Retina (tissue), 1 donor: ENCODE data around the gene GRIK2.

Experiments used
- DNase-seq: peaks from one replicate; pipeline ENCODE4 v3.0.0-alpha.2; 2016

The GRIK2 gene

DNA sequence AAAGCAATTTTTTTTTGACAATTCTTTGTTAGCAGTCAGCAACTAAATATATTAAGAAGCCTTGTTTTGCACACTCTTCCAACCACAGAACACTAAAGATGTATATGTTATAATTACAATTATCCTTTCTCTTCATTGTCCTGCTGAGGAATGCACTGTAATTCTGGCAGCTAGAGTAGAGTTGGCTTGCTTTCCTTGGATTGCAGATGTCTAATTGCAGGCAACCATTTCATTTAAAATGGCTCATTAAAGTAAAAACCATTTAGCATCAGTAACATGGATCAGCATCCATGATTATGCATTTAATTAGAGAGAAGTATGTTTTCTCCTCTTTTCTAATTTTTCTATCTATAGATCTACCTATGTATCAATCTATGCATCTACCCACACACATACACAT, 335.4 kb downstream of the GRIK2 start:
- no peak for DNase-seq

DNA sequence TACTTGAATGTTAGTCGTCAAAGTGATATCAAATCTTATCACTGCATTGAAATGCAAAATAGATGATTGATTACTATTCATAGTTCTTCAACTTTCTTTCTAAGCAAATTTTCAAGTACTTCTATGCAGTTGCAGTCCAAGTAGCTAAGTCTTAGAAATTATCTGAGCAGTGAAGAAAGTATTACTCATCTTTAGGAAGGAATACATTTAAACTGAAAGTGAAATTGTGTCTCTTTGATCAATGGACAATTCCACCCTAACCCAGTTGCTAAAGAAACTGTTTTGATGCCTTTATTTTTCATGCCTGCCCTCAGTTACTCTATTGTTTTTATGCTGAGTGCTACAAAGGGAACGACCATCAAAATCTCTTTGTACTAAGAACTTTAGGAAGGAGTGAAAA, 337.4 kb downstream of the GRIK2 start:
- DNase-seq: no peak

DNA sequence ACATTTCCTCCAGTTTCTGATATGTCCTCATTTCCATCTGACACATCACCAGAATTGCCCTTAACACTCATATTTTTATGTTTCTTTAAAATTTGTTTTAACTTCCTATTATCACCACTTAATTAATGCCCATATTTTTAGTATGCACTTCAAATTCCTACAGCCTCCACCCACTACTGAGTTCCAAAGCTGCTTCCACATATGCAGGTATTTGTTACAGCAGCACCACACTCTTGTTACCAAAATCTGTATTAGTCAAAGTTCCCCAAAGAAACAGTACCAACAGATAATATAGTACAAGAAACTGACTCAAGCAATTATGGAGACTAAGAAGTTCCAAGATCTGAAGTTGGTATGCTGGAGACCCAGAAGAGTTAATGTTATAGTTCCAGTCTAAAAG, 340.4 kb downstream of the GRIK2 start:
- DNase-seq: no peak

- DNase-seq: no peak
These were observed 345.0 kb downstream of the GRIK2 start for GRCh38 chr6:101738481-101738880.

DNA sequence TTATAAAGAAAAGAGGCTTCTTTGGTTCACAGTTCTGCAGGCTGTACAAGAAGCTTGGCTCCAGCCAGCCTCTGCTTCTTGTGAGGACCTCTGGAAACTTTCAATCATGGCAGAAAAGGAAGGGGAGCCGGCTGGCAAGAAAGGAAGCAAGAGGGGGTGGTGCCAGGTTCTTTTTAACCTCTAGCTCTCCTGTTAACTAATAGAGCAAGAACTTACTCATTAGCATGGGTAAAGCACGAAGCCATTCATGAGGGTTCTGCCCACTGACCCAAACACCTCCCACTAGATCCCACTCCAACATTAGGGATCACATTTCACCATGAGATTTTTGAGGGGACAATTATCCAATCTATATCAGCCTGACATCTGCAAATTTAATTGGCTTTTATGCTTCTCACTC, 347.1 kb downstream of the GRIK2 start:
- DNase-seq: no peak

GRCh38 chr6:101741474-101742171, 348.1 kb downstream of the GRIK2 start:
- DNase-seq: no peak

DNA sequence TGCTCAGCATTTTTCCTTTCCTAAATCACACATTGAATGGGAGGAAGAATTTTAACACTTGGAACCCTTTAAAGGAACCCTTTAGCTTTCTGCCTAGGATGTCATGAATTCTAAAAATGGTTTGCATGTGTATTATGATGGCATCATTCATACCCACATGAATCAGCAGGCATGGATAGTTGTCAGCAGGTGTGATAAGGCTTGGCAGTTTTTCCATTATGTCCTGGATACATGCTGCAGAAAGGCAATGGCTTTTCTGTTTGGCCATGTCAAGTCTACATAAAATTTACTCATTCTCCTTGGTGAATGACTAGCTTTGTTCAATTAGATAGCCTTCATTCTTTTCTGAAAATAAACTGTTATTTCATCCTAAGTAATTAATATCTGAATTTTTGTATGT, 353.7 kb downstream of the GRIK2 start:
- DNase-seq: no peak

GRCh38 chr6:101747716-101748115, 354.2 kb downstream of the GRIK2 start:
- DNase-seq: no peak

- no peak for DNase-seq
These were observed 362.4 kb downstream of the GRIK2 start for GRCh38 chr6:101755931-101756330.

DNA sequence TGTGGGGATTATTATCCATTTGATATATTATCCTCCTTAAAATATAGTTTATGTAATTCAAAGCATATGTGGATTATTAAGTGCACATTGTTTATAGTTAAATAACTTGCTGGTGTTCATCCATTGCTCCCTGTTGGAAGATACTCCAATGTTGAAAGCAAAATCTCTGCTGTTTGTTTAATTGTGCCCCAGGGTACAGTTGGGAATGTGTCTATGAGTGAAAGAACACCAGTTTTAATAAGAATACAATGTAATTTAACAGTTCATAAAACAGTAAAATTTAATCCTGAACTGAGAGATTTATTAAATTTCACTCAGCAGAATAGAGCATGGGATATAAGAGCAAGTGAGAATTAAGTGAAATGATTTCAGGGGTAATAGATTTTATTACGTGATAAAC, 364.9 kb downstream of the GRIK2 start:
- no peak for DNase-seq

- no peak for DNase-seq
These were observed 367.5 kb downstream of the GRIK2 start for GRCh38 chr6:101760843-101761621.

DNA sequence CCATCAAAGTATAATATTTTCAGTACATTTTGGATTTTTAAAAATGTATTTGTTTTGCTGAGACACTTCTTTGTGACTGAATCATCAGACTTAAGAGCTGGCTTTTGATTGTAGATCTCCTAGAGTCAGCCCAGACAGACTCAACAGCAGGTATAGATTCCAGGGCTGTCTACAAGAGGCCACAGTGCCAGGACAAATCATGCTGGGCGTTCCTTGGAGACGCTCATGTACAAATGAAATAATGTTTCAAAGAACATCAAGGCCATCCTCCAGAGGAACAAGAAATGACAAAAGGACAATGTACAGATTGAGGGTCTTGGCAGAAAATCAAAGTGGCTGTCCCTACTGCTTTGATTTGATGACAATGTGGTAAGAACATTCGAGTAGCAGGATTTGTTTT, 369.3 kb downstream of the GRIK2 start:
- DNase-seq: no peak

DNA sequence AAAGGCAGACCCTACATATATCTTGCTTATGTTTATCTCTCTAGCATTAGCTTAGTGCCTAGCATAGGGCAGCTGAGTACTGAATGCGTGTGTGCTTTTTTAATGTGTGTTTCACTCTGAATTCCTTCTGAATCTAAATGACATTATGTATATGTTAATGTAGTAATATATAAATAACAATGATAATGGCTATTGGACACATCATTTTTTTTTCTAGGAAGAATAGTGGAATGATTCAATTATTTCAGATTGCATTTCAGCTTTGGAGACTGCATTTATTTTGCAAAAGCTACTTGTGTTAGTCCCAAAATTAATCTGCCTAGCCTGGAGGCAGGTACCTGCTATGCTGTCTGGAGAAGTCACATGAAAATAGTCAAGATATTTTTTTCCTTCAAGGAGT, 371.8 kb downstream of the GRIK2 start:
- no peak for DNase-seq

DNA sequence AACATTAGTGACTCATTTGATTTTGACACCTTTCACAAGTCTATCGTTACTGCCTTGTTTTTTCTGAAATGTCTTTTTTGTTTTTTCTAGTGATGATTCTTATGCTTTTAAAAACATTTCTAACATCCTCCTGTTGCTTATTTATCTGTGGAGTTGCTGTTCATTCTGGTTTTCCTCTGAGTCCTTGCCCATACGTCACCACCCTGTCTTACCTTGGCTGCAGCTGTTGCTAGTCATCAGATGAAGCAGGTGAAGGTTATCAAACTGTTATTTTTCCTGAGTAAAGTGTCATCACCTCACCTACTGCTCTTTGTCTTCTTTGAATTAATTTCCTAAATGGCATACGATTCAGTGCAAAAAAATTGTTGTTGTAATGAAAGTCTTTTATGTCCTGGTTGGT, 376.6 kb downstream of the GRIK2 start:
- DNase-seq: no peak

GRCh38 chr6:101776919-101777350, 383.4 kb downstream of the GRIK2 start:
- DNase-seq: no peak

- DNase-seq: no peak
These were observed 384.1 kb downstream of the GRIK2 start for GRCh38 chr6:101777646-101778045.

- DNase-seq: no peak
These were observed 385.7 kb downstream of the GRIK2 start for GRCh38 chr6:101779051-101779844.

DNA sequence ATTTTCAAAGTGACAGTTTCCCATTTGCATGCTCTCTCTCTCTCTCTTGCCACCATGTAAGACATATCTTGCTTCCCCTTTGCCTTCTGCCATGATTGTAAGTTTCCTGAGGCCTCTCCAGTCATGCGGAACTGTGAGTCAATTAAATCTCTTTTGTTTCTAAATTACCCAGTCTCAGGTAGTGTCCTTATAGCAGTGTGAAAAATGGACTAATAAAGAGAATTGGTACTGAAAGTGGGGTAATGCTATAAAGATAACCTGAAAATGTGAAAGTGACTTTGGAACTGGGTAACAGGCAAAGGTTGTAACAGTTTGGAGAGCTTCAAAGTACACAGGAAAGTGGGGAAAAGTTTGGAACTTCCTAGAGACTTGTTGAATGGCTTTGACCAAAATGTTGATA, 389.8 kb downstream of the GRIK2 start:
- no peak for DNase-seq

GRCh38 chr6:101784094-101784493, 390.6 kb downstream of the GRIK2 start:
- DNase-seq: no peak

DNA sequence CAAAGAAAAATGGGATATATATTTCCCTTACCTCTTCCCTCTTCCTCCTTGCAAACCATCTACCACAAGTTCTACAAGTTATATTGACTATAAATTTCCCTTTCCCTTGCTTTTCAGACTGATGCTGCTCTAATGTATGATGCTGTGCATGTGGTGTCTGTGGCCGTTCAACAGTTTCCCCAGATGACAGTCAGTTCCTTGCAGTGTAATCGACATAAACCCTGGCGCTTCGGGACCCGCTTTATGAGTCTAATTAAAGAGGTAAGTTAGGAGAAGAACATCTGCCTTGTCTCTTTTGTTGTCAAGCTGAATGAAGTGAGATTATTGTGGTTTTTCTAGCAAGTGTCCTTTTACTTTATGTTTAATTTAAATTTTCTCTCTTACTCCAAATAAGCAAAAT, 406.0 kb downstream of the GRIK2 start:
- DNase-seq: no peak

DNA sequence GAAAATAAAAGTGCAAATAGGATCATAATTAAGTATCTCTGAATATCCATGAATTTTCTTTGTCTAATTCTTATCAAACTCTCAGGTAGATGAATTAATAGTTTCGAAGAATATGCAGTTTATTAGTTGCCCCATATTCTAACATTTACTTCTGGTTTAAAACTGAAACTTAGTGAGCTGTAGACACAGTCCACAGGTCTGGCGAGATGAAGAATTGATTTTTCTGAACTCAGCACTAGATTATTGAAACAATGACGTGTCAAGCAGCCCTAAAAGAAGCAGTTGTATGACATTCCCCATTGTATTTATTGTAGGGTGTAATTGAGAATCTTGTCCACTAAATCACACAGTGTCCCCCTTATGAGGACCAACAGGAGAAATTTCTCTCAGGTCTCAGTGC, 407.1 kb downstream of the GRIK2 start:
- DNase-seq: no peak

GRCh38 chr6:101803136-101803535, 409.6 kb downstream of the GRIK2 start:
- no peak for DNase-seq

- DNase-seq: no peak
These were observed 412.7 kb downstream of the GRIK2 start for GRCh38 chr6:101806241-101806640.

GRCh38 chr6:101811108-101811507, 417.6 kb downstream of the GRIK2 start:
- DNase-seq: no peak
